HepG2 (cell line): Measurements from ENCODE around the gene CYP2U1.

Source experiments
- ETV6 ChIP-seq: sonication (generic); formaldehyde crosslinking; conservative IDR thresholded peaks from 2 replicates; pipeline ENCODE4 v1.4.0; 2020; ENCODE audit warnings: missing genetic modification reagents
- ZNF441 ChIP-seq: sonication (generic); formaldehyde crosslinking; IDR thresholded peaks from 2 replicates; pipeline ENCODE4 v1.7.0; 2021; ENCODE audit warnings: missing genetic modification reagents, borderline replicate concordance

DNA sequence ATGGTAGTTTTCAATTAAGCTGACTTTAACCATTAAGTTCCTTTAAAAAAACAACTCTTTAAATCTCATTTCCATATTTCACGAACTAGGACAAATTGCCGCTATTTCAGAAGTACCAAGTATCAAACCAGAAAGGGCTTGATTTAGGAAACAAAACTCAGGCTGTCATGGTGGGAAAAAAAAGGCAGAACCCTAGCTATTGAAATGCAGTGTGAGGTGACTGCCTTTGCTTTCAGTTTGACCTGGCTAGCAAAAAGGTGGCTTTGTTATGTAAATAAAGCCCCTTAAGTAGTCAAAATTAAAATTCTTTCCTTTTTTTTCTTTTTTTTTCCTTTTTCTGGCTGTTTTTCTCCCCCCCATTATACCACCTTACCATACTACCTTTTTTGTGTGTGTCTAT, 40.6 kb upstream of the CYP2U1 start:
- TF ChIP-seq ZNF441 (CRISPR knock-in tag): no peak
- TF ChIP-seq ETV6: no peak
